Measurements from ENCODE around the gene CLCN1.

DNA sequence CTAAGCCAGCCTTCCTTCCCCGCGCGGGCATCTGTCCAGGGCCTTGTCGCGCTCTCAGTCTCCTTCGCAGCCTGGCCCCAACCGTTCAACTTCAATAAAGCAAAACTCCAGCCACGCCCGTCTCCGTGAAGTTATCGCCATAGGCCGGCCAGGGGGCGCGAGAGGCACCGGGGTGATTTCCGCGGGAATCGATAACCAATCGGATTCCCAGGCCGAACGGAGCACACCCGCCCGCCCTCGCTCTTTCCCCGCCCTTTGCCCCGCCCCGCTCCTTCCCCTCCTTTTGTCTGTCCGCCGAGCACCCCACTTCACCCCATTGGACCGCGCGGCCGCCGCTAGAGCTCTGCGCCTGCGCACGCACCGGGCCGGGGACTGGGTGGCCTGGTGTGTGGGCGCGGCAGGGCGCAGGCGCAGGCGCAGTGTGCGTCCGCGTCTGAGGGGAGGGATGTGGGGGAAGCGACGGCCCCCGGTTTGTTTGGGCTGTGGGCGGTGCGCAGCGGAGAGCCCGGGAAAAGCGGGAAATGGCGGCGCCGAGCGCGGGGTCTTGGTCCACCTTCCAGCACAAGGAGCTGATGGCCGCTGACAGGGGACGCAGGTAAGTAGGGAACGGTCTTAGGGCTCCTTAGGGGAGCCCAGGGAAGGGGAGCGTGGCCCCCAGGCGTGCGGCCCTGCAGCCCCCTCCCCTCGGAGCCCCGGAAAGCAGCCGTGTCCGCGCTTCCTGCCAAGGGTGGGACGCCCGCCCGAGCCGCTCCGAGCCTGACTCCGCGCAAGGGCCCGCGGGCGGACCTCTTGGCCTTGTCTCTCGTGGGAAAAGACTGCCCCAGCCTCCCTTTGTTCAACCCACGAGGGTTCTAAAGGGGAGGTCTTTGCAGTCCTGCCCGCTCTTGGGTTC is 27.7 kb upstream of the CLCN1 start, which contains the start of gene CASP2:
- peak; percentile 92 for TF ChIP-seq POLR2AphosphoS5 (IDR thresholded peaks at IDR 0.05; ENCODE audit: low read depth, low read length)
- no peak for TF ChIP-seq RFX5 (IDR thresholded peaks at IDR 0.05; ENCODE audit: borderline replicate concordance, low read depth, low read length)
- no peak for TF ChIP-seq EZH2 (IDR thresholded peaks at IDR 0.05; ENCODE audit: low read depth, low read length, severe bottlenecking)
- no peak for TF ChIP-seq ZNF274 (IDR thresholded peaks at IDR 0.05; ENCODE audit: borderline replicate concordance, extremely low read depth, low read length)
- TF ChIP-seq, protein P1, sequence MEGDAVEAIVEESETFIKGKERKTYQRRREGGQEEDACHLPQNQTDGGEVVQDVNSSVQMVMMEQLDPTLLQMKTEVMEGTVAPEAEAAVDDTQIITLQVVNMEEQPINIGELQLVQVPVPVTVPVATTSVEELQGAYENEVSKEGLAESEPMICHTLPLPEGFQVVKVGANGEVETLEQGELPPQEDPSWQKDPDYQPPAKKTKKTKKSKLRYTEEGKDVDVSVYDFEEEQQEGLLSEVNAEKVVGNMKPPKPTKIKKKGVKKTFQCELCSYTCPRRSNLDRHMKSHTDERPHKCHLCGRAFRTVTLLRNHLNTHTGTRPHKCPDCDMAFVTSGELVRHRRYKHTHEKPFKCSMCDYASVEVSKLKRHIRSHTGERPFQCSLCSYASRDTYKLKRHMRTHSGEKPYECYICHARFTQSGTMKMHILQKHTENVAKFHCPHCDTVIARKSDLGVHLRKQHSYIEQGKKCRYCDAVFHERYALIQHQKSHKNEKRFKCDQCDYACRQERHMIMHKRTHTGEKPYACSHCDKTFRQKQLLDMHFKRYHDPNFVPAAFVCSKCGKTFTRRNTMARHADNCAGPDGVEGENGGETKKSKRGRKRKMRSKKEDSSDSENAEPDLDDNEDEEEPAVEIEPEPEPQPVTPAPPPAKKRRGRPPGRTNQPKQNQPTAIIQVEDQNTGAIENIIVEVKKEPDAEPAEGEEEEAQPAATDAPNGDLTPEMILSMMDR (IDR thresholded peaks at IDR 0.05; ENCODE audit: control extremely low read depth in 1 of 3, insufficient read depth in 1 of 3, low read depth in 1 of 3, low read length in 3 of 3) = peak in 2 of 3 experiments; percentile 17 to 21; a peak in 3 of 4 replicates
- no peak for TF ChIP-seq MAFK (IDR thresholded peaks at IDR 0.05; ENCODE audit: low read depth, low read length)
- peak; percentile 74 for TF ChIP-seq RNF2 (IDR thresholded peaks at IDR 0.05; ENCODE audit: borderline replicate concordance, low read depth, low read length, missing control alignments, poor library complexity, severe bottlenecking)
- TF ChIP-seq, protein P2, sequence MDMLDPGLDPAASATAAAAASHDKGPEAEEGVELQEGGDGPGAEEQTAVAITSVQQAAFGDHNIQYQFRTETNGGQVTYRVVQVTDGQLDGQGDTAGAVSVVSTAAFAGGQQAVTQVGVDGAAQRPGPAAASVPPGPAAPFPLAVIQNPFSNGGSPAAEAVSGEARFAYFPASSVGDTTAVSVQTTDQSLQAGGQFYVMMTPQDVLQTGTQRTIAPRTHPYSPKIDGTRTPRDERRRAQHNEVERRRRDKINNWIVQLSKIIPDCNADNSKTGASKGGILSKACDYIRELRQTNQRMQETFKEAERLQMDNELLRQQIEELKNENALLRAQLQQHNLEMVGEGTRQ (IDR thresholded peaks at IDR 0.05; ENCODE audit: low read length) = no peak
- TF ChIP-seq POLR2A (IDR thresholded peaks at IDR 0.05; ENCODE audit: control extremely low read depth in 1 of 2, low read depth in 2 of 2, low read length in 2 of 2) = peak; percentile 88 to 91
- TF ChIP-seq, protein P3, sequence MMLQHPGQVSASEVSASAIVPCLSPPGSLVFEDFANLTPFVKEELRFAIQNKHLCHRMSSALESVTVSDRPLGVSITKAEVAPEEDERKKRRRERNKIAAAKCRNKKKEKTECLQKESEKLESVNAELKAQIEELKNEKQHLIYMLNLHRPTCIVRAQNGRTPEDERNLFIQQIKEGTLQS (IDR thresholded peaks at IDR 0.05; ENCODE audit: insufficient read depth, low read depth, low read length) = no peak
- TF ChIP-seq EGR1 (IDR thresholded peaks at IDR 0.05; ENCODE audit: borderline replicate concordance, low read depth, low read length) = peak; percentile 59; the same call in 1 of the 2 replicates
- TF ChIP-seq TAF1 (IDR thresholded peaks at IDR 0.05; ENCODE audit: low read depth, low read length) = peak; percentile 90
